GM12872 (cell line): Measurements from ENCODE around the gene EIF4G3.

Source experiments
- TF ChIP-seq, protein P1 (sequence below): IDR thresholded peaks from 3 replicates; pipeline ENCODE4 v1.5.1; 2011; ENCODE audit warnings: low read depth, mild to moderate bottlenecking, low read length, moderate library complexity; ENCODE audit not compliant: insufficient read depth

The EIF4G3 gene

DNA sequence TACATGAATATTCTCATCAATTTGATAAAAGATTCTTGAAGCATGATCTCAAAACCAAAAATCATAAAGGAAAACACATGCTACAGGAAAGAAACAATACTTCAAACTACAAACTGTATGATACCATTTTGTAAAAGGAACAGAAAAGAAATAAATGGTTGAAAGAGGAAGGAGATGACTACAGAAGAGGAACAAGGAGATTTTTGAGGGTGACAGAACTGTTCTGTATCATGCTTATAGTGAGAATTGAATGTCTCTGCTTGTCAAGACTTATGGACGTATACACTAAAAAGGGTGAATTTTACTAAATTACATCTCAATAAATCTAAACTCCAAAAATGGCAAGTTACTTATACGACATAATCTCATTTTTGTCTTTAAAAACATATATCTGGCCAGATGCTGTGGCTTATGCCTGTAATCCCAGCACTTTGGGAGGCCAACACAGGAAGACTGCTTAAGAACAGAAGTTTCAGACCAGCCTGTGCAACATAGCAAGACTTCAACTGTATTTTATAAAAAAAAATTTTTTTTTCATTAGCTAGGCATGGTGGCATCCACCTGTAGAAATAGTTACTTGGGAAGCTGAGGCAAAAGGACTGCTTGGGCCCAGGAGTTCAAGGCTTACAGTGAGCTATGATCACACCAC is 125.4 kb downstream of the EIF4G3 start:
- TF ChIP-seq, protein P1, sequence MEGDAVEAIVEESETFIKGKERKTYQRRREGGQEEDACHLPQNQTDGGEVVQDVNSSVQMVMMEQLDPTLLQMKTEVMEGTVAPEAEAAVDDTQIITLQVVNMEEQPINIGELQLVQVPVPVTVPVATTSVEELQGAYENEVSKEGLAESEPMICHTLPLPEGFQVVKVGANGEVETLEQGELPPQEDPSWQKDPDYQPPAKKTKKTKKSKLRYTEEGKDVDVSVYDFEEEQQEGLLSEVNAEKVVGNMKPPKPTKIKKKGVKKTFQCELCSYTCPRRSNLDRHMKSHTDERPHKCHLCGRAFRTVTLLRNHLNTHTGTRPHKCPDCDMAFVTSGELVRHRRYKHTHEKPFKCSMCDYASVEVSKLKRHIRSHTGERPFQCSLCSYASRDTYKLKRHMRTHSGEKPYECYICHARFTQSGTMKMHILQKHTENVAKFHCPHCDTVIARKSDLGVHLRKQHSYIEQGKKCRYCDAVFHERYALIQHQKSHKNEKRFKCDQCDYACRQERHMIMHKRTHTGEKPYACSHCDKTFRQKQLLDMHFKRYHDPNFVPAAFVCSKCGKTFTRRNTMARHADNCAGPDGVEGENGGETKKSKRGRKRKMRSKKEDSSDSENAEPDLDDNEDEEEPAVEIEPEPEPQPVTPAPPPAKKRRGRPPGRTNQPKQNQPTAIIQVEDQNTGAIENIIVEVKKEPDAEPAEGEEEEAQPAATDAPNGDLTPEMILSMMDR = no peak

DNA sequence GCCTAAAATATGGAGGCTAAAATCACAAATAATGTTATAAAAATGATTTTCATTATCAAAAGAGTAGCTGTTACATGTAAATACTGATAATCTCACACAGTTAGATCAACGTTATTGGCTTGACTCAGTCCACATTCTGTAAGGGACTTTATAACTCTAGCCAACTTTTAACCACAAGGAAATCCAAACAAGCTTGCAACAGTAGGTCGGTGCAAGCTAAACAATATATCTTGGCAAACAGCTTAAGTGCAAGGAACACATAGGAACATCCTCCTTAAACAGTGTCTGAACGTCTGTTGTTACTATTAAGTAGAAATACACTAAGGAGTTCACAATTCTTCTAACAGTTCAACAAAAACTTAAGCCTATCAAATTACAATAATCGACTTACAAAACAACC is 126.7 kb downstream of the EIF4G3 start:
- TF ChIP-seq, protein P1 = no peak

- TF ChIP-seq, protein P1 = no peak
These were observed 128.2 kb downstream of the EIF4G3 start for GRCh38 chr1:21048462-21048861.

GRCh38 chr1:21046132-21046531 is 130.6 kb downstream of the EIF4G3 start:
- TF ChIP-seq, protein P1 = no peak

GRCh38 chr1:21045351-21045750 is 131.3 kb downstream of the EIF4G3 start:
- TF ChIP-seq, protein P1 = no peak

GRCh38 chr1:21042929-21043605 is 133.6 kb downstream of the EIF4G3 start:
- TF ChIP-seq, protein P1 = no peak

DNA sequence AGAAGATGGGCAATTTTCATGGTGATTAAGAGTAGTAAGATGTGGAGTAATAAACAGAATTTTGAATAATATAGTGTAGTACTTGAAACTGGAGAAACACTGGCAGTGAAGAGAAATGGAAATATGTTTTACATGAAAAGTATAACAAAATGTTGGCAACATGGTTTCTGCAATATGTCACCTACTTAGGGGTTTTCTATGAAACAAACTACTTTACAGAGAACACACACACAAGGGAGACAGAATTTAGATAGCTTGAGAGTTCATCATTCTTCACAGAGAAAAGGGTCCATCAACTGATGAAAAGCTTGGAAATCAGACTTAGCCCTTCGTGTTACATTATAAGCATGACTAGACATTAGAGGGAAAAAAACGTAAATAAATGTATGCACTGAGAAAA is 135.2 kb downstream of the EIF4G3 start:
- TF ChIP-seq, protein P1 = no peak
